HEK293T (cell line): Measurements from ENCODE around the gene ZNF597.

Experiments used
- CTCF ChIA-PET: fragments of 350-600 bp; formaldehyde crosslinking; extraction: SDS; loops from one replicate; lab custom pipeline; 2021; ENCODE audit warnings: antibody characterized with exemption, inconsistent platforms; lab: Yijun Ruan, JAX
- POLR2A ChIA-PET: fragments of 350-600 bp; formaldehyde crosslinking; extraction: SDS; loops from one replicate; lab custom pipeline; 2020; ENCODE audit warnings: antibody characterized with exemption, inconsistent platforms; lab: Yijun Ruan, JAX
- DNase-seq: peaks from one replicate; pipeline ENCODE4 v3.0.0; 2012; ENCODE audit warnings: mixed read lengths; ENCODE audit errors: extremely low spot score
- ARNT ChIP-seq: fragments of 450-650 bp; IDR thresholded peaks from 2 replicates; pipeline ENCODE4 v1.6.1; 2017; ENCODE audit warnings: mild to moderate bottlenecking
- BHLHE40 ChIP-seq: fragments of 450-650 bp; IDR thresholded peaks from 2 replicates; pipeline ENCODE4 v1.6.1; 2016; ENCODE audit warnings: mild to moderate bottlenecking, moderate library complexity, borderline replicate concordance
- CTBP1 ChIP-seq: fragments of 450-650 bp; IDR thresholded peaks from 2 replicates; pipeline ENCODE4 v1.6.1; 2016; ENCODE audit warnings: borderline replicate concordance
- ELF4 ChIP-seq: fragments of 450-650 bp; IDR thresholded peaks from 2 replicates; pipeline ENCODE4 v1.6.1; 2017; ENCODE audit warnings: antibody characterized with exemption
- FOXA1 ChIP-seq: fragments of 450-650 bp; IDR thresholded peaks from 2 replicates; pipeline ENCODE4 v1.6.1; 2016; ENCODE audit warnings: mild to moderate bottlenecking
- FOXK2 ChIP-seq: fragments of 450-650 bp; IDR thresholded peaks from 2 replicates; pipeline ENCODE4 v1.6.1; 2016; ENCODE audit warnings: mild to moderate bottlenecking
- FOXM1 ChIP-seq: fragments of 450-650 bp; IDR thresholded peaks from 2 replicates; pipeline ENCODE4 v1.6.1; 2017; ENCODE audit warnings: mild to moderate bottlenecking, borderline replicate concordance
- HDGF ChIP-seq: fragments of 450-650 bp; IDR thresholded peaks from 2 replicates; pipeline ENCODE4 v1.6.1; 2017; ENCODE audit warnings: antibody characterized with exemption, borderline replicate concordance
- L3MBTL2 ChIP-seq: fragments of 450-650 bp; conservative IDR thresholded peaks from 2 replicates; pipeline ENCODE4 v1.6.1; 2016; ENCODE audit warnings: mild to moderate bottlenecking
- LEF1 ChIP-seq: fragments of 450-650 bp; IDR thresholded peaks from 2 replicates; pipeline ENCODE4 v1.6.1; 2017; ENCODE audit warnings: mild to moderate bottlenecking, borderline replicate concordance
- NFRKB ChIP-seq: fragments of 450-650 bp; IDR thresholded peaks from 2 replicates; pipeline ENCODE4 v1.6.1; 2016; ENCODE audit warnings: mild to moderate bottlenecking, moderate library complexity
- SP1 ChIP-seq: fragments of 450-650 bp; IDR thresholded peaks from 2 replicates; pipeline ENCODE4 v1.6.1; 2017
- SUZ12 ChIP-seq: fragments of 450-650 bp; IDR thresholded peaks from 2 replicates; pipeline ENCODE4 v1.6.1; 2016; ENCODE audit warnings: mild to moderate bottlenecking
- TARDBP ChIP-seq: fragments of 450-650 bp; IDR thresholded peaks from 2 replicates; pipeline ENCODE4 v1.6.1; 2016
- ZNF384 ChIP-seq: fragments of 450-650 bp; IDR thresholded peaks from 2 replicates; pipeline ENCODE4 v1.6.1; 2016
- TF ChIP-seq, protein P1 (sequence below): fragments of 450-650 bp; IDR thresholded peaks from 2 replicates; pipeline ENCODE4 v1.6.1; 2016

ZNF597 gene

DNA sequence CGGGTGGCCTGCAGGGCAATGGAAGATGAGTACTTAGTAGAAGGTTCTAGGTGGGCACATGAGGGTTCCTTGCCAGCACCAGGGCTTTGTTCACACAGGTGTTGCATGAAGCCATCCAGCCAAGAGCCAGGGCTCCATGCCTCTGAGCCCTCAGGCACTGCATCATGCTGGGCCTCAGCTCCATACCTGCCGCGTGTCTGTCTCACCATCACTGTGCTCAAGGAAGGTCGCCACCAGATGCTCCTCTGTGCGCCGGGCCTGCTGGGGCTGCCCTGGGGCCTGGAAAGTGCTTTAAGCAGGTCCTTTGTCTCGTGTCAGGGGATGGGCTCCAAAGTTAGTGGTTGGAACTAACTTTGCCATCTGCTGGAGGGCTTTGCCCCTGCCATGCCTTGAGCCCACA, 26.4 kb upstream of the ZNF597 start:
- DNase-seq: no peak
- TF ChIP-seq ARNT: no peak
- TF ChIP-seq CTBP1: no peak
- TF ChIP-seq, protein P1, sequence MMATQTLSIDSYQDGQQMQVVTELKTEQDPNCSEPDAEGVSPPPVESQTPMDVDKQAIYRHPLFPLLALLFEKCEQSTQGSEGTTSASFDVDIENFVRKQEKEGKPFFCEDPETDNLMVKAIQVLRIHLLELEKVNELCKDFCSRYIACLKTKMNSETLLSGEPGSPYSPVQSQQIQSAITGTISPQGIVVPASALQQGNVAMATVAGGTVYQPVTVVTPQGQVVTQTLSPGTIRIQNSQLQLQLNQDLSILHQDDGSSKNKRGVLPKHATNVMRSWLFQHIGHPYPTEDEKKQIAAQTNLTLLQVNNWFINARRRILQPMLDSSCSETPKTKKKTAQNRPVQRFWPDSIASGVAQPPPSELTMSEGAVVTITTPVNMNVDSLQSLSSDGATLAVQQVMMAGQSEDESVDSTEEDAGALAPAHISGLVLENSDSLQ: no peak
- no peak for TF ChIP-seq NFRKB
- TF ChIP-seq SP1: no peak
- TF ChIP-seq FOXK2: no peak
- CTCF ChIA-PET: no interaction called here
- POLR2A ChIA-PET: no interaction called here

DNA sequence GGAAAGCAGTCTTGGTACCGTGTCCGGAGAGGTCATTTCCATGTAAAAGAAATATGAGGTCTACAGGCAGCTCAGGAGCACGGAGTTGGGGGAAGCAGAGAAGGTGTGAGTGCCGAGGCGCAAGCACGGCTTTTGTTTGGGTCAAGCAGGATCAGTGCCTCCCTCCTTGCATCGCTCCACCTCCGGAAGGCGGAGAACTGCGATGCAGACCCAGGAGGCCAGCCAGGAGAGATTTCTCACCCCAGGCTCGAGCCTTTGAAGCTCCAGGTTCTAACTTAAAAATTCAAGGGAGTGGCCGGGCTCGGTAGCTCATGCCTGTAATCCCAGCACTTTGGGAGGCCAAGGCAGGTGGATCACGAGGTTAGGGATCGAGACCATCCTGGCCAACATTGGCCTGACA, 25.2 kb upstream of the ZNF597 start:
- TF ChIP-seq CTBP1: no peak
- TF ChIP-seq NFRKB: no peak
- TF ChIP-seq HDGF: no peak
- DNase-seq: no peak
- POLR2A ChIA-PET: no interaction called here
- CTCF ChIA-PET: no interaction called here

DNA sequence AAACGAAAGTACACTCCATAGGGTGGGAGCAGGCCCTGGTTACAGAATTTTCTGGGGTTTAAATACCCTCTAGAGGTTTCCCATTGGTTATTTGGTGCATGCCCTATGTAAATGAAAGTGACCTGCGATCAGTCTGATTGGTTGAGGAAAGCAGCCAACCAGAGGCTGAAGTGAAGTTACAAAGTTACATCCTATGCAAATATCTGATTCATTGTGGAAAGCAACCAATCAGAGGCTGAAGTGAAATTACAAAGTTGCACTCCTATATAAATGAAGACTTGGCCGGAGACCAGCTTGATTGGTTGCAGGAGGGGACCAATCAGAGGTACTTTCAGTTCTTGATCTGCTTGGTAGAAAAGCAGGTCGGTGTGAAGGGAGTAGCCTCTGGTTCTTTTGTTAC, 24.6 kb upstream of the ZNF597 start:
- POLR2A ChIA-PET: no interaction called here
- CTCF ChIA-PET: no interaction called here
- no peak for DNase-seq
- no peak for TF ChIP-seq L3MBTL2
- TF ChIP-seq FOXA1: no peak
- no peak for TF ChIP-seq BHLHE40
- TF ChIP-seq FOXM1: no peak
- TF ChIP-seq ZNF384: no peak
- no peak for TF ChIP-seq HDGF
- no peak for TF ChIP-seq SP1
- TF ChIP-seq TARDBP: no peak
- no peak for TF ChIP-seq CTBP1
- TF ChIP-seq FOXK2: no peak
- TF ChIP-seq NFRKB: no peak
- no peak for TF ChIP-seq ELF4
- TF ChIP-seq SUZ12: no peak
- TF ChIP-seq LEF1: no peak
- TF ChIP-seq, protein P1: no peak
- TF ChIP-seq ARNT: no peak

DNA sequence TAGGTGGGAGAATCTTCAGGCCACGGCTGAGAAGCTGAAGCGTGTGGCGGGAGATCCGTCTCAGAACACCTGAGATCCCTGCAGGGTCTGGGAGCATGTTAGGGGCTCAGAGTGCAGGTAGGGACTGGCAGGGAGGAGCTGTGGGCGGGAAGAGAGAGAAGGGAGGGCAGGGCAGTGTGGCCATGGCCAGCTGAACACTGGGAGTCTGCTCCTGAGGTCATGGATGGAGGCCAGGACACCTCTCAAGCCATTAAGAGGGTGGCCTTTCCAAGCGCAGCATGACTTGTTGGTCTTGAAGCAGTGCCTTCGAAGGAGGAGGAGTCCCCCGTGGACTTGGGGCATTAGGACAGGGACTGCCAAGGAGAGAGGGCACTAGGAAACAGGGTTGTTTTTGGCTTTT, 23.9 kb upstream of the ZNF597 start:
- TF ChIP-seq, protein P1: no peak
- TF ChIP-seq CTBP1 (no peak), TARDBP (no peak), FOXM1 (no peak), HDGF (no peak), NFRKB (no peak), ZNF384 (no peak), L3MBTL2 (no peak), LEF1 (no peak), SP1 (no peak), ELF4 (no peak), BHLHE40 (no peak), SUZ12 (no peak), FOXA1 (no peak)
- POLR2A ChIA-PET: no interaction called here
- CTCF ChIA-PET: no interaction called here
- DNase-seq: no peak

DNA sequence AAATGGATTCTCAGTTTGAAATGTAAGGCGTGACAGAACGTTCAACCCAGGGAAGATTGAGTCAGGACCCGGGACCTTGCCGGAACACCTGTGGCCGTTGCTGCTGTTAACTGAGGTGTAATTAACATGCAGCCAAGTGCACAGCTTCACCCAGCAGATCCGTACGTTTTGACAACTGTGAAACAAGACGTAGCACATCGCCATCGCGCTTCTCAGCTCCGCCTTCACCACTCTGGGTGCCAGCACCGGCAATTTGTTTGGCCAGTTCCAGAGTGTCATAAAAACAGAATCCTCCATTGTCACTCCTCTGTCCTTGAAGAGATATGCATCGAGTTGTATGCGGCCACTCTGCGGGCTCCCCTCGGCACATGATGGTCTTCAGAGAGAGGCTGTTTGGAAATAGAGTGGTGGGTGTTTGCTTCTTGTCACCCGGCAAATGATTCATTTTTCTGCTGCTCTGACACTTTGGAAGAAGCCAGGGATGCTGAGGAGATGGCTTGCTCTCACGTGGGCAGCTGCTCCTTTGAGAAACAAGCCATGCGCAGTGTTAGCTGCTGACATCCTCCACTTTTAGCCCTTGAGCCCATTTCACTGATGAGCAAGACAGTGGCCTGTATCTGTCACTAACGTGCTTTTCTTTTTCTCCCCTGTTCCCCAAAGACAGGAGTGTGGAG, 22.7 kb upstream of the ZNF597 start:
- TF ChIP-seq, protein P1: no peak
- no peak for TF ChIP-seq SP1
- no peak for TF ChIP-seq ARNT
- no peak for TF ChIP-seq L3MBTL2
- CTCF ChIA-PET: no interaction called here
- POLR2A ChIA-PET: no interaction called here
- DNase-seq: no peak

DNA sequence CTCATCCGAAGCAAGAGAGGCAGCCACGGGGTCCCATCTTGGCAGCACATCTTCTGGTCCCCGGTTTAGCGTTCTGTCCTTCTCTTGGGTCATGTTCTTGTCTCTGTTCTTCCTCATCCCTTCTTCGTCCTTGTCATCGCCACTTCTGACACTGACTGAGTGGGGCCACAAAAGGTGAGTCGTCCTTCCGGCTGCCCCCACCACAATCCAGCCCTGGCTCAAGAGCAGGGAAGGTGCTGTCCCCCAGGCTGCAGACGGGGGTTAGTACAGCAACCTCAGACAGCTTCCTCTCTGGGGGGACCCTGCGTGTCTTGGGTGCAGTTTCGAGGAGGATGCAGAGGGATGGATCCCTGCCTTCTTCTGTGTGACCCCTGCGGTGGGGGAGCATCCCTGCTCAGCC, 22.0 kb upstream of the ZNF597 start:
- ChIA-PET CTCF (no interaction called here), POLR2A (no interaction called here)
- TF ChIP-seq ZNF384: no peak
- TF ChIP-seq FOXM1: no peak
- TF ChIP-seq L3MBTL2: no peak
- TF ChIP-seq NFRKB: no peak
- TF ChIP-seq FOXA1: no peak
- TF ChIP-seq SUZ12: no peak
- TF ChIP-seq SP1: no peak
- no peak for TF ChIP-seq FOXK2
- no peak for TF ChIP-seq LEF1
- no peak for TF ChIP-seq BHLHE40
- no peak for TF ChIP-seq TARDBP
- no peak for TF ChIP-seq ARNT
- TF ChIP-seq, protein P1: no peak
- no peak for TF ChIP-seq ELF4
- TF ChIP-seq CTBP1: no peak
- no peak for TF ChIP-seq HDGF
- DNase-seq: no peak
